NCI-H187 treated with DMSO at 0.1 percent for 48 hours (cell line): Measurements from ENCODE around the gene RNF123.
"Not testable (repeated sequence)": the region's sequence is repeated elsewhere in the genome, so short reads cannot be mapped to it uniquely, and the experiment has no call there.

Source experiments
- DNase-seq: peaks from one replicate; lab custom pipeline; 2025; lab: John Stamatoyannopoulos, UW

Gene RNF123

GRCh38 chr3:49681232-49681522 lies 8.2 kb upstream of the RNF123 start:
- DNase-seq: no peak

DNA sequence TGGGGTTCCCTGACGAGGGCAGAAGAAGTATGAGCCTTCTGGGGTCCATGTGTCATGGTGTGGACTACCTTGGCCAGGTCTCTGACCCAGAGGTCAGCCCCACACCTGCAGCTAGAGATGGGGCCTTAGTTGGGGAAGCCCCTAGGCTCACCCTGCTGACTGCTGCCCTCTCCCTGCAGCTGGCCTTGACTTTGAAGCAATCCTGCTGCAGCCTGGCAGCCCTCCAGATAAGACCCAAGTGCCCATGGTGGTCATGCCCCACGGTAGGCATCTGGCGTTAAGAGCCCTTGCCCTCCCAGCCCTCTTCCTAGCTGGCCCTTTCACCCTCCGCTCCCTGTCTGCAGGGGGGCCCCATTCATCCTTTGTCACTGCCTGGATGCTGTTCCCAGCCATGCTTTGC lies 7.8 kb upstream of the RNF123 start:
- DNase-seq: no peak

GRCh38 chr3:49683162-49683561 lies 6.2 kb upstream of the RNF123 start:
- no peak for DNase-seq

DNA sequence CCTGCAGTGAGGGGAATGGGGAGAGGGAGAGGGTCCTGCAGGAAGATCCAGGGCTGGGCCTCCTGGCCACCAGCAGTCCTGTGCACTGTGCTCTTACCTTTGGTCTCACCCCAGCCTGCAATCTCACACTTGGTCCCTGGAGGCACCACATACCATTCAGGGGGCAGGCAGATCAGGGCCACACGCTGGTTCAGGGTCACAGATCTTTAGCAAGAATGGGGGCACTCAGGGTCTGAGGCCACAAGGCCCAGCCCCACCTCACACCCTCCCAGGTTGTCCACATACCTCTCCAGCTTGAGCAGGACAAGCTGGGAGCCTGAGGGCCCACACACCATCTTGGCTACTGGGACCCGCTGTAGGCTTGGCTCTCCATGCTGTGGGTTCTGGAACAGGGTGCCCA lies 4.9 kb upstream of the RNF123 start:
- DNase-seq: not testable (repeated sequence)

- DNase-seq: not testable (repeated sequence)
Measured at GRCh38 chr3:49685103-49685502, 4.3 kb upstream of the RNF123 start.

GRCh38 chr3:49685846-49686245 lies 3.5 kb upstream of the RNF123 start:
- not testable (repeated sequence) for DNase-seq

- not testable (repeated sequence) for DNase-seq
Measured at GRCh38 chr3:49686346-49686745, 3.0 kb upstream of the RNF123 start.

DNA sequence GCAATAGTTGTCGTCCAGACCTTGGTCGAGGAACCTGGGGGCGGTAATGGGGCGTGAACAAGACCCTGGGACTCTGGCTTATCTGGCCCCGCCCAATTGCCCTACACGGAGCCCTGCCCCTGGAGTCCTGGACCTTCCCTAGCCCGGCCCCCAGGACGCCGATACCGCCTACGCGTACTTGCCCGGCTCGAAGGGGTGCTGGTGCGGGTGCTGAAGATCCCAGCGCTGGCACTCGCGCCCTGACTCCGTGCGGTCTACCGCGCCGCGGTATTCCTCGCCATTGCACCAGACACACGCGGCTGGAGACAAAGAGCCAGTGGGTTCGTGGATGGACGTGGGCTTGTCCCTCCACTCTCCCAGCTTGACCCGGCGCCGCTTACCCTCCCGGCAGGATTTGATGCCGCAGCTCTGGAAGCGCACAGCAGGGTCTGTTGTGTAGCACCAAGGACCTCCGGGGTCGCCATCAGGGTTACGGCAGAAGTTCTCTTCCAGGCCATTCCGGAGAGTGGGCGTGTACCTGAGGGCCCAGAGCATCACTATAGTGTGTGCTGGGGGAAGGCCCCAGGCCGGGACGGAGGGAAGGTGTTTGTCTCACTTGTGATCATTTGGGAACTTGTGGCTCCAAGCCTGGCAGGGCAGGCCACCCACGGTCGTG lies 2.5 kb upstream of the RNF123 start:
- not testable (repeated sequence) for DNase-seq

GRCh38 chr3:49687424-49687795 lies 1.9 kb upstream of the RNF123 start:
- not testable (repeated sequence) for DNase-seq

DNA sequence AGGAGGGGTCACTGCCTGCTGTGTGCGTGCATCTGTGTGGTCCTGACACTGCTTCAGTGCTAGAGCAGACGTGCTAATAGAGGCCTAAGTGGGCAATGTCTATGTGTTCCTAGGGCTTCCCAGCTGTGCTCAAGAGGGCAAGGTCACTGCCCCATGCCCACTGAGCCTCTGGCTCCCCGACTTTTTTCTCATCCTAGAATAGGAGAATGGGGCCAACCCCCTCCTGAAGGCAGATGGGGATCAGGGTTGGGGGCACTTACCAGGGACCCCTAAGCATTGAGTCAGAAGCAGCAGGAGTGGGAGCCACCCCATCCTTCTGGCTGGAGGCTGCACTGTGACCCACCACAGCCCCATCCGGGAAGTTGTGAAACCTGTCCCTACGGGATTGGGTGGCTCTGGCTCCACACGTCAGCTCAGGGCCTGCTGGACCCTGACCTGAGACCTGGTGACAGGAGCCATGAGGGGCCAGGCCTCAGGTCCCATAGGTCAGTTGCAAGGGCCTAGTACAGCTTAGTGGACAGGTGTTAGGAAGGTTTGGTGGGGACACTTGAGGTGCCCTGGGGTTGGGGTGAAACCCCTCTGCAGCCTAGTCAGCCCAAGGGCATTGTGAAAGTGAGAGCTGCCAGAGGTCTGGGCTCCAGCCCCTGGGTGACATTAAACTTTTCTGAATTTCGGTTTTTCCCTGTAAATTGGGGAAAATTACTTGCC lies 865 bp upstream of the RNF123 start:
- not testable (repeated sequence) for DNase-seq

GRCh38 chr3:49689908-49690624 lies 709 bp downstream of the RNF123 start:
- not testable (repeated sequence) for DNase-seq

DNA sequence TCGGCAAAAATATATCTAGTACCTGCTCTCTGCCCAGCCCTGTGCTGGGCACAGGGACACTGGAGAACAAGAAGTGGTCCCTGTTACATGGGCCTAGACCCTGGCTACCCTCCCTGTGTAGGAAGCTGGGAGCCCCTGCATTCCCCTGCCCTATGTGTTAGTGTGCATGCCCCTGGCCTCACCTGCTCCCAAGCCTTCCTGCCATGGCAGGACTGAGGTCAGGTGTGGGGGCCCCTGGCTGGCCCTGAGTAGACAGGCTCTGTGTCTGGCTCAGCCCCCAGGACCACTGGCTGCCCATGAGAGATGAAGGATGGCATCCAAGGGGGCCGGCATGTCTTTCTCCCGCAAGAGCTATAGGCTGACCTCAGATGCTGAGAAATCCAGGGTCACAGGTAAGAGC lies 1.5 kb downstream of the RNF123 start:
- not testable (repeated sequence) for DNase-seq

- not testable (repeated sequence) for DNase-seq
Measured at GRCh38 chr3:49691481-49691880, 2.1 kb downstream of the RNF123 start.

- not testable (repeated sequence) for DNase-seq
Measured at GRCh38 chr3:49694409-49695070, 5.2 kb downstream of the RNF123 start.

DNA sequence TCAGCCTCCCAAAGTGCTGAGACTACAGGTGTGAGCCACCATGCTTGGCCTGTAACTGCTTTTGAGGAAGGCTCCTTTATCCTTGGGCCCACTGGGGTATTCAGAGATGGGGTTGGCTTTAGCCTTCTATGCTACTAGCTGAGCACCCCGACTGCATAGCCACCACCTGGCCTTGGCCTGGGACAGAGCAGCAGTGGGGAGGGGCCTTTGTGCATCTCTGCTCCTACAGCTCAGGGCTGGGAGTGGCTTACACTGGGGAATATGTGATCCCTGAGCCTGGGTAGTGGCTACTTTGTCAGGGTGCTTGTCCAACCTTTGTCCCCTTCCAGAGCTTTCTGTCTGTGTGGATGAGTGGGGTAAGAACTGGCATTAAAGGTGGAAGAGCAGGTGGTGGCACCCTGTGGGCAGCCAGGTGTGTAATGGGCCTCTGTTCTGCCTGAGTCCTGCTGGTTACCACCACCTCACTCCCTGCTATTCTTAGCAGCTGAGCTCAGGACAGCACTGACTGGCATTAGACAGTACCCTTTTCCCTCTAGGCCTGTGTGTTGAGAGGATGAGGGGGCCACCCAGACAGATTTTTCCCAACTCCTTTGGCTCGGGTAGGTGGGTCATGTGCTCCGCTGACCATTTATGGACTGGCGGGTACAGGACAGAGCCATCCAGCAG lies 6.1 kb downstream of the RNF123 start:
- not testable (repeated sequence) for DNase-seq

DNA sequence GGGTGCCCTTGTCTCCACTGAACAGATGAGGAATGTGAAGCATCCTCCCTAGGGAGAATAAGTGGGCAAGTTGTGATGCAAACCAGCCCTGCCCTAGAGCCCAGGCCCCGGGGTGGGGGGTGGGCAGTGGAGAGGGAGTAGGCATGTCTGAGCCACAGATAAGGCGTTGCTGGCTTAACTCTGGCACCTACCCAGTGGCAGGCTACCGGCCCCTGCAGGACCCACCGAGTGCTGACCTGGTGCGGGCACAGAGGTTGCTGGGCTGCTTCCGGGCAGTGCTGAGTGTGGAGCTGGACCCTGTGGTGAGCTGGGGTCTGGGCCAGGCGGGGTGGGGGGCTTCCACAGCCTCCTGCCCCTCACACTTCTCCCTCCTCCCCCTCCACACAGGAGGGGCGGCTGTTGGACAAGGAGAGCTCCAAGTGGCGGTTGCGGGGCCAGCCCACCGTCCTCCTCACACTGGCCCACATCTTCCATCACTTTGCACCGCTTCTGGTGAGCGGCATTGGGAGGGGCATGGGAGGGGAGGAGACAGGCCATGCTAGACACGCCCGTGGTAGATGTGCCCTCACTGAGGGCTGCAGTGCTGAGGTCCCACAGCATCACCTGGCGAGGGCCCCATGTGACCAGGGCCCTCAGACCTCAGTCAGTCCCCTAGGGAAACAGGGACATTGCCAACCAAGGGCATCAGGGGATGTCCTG lies 10.1 kb downstream of the RNF123 start:
- DNase-seq: no peak

DNA sequence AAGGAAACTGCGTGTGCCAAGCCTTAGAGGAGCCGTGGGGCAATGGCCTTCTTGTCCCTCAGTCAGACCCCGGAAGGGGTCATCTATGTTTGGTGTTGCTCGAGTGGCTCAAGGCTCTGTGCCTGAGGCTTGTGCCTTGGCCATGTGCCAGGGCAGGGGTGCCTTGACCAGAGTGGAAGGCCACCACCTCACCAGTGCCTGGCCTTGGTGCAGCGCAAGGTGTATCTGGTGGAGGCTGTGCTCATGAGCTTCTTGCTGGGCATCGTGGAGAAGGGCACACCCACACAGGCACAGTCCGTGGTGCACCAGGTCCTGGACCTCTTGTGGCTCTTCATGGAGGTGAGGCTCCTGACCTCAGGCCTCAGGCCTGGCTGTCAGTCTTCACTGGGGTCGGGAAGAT lies 10.7 kb downstream of the RNF123 start:
- no peak for DNase-seq

DNA sequence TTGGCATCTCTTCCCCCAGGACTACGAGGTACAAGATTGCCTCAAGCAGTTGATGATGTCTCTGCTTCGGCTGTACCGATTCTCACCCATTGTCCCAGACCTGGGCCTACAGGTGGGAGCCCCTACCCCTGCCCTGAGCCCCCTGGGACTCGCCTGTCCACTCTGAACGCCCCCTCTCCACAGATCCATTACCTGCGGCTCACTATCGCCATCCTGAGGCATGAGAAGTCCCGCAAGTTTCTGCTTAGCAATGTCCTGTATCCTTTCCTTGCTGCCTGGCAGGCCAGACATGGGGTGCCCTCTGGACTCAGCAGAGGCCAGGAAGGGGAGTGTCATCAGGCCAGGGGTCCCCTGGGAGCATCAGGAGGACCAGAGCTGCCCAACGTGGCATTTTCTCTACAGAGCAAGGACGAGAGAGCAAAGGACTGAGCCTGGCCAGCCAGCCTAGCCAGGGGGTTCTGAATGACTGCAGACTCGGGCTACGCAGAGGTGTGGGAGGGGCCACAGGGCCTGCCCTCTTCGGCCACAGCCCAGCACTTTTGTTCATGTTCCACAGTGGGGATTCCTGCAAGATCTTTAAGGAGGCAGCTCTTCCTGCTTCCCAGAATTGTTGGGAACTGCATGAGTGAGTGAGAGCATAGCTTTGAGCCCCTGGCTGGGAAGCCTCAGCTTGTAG lies 11.2 kb downstream of the RNF123 start:
- no peak for DNase-seq

GRCh38 chr3:49701388-49702077 lies 12.2 kb downstream of the RNF123 start:
- no peak for DNase-seq

GRCh38 chr3:49702672-49703071 lies 13.3 kb downstream of the RNF123 start:
- DNase-seq: no peak
